ENCODE results near the gene EPHA2.

DNA sequence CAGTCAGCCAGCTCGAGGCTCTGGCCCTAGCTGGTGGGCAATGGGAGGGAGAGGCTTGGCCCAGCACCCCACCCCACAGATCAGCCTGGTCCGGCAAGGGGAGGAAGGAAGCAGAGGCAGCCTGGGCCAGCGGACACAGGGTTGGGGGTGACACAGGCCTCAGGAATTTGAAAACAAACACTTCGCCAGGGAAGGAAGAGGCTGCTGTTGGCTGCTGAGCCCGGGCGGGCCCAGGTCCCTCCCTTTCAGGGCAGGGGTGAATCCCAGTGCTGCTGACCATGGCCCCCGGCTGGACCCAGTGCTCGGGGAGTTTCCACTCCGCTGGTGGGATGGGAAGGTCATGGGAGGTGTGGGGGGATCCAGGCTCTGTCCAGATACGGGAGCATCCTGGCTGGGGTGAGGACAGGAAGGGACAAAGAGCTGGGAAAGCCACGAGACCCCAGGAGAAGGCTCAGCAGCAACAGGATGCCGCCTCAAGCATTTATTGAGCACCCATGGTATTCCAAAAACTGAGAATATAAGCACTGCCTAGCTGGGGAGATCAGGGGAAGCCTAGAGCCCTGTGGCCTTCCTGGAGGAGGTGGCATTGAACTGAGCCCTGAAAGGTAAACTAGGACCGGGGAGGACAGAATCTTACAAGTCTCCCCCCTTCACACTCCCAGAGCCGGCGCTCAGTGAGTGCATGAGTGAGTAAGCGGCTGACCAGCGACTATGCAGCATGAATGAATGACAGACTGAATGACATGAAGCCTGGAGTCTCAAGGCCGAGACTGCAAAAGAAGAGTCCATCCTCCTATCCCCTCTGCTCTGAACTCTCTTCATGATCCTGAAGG lies 26.2 kb upstream of the EPHA2 start:
- TF ChIP-seq POLR2A (IDR thresholded peaks at IDR 0.05; ENCODE audit: extremely low read depth, insufficient read length) (no peak), MAX (IDR thresholded peaks at IDR 0.05; ENCODE audit: low read depth, low read length) (no peak), MYC (IDR thresholded peaks at IDR 0.05; ENCODE audit: low read depth, low read length) (no peak)
- TF ChIP-seq, protein P1, sequence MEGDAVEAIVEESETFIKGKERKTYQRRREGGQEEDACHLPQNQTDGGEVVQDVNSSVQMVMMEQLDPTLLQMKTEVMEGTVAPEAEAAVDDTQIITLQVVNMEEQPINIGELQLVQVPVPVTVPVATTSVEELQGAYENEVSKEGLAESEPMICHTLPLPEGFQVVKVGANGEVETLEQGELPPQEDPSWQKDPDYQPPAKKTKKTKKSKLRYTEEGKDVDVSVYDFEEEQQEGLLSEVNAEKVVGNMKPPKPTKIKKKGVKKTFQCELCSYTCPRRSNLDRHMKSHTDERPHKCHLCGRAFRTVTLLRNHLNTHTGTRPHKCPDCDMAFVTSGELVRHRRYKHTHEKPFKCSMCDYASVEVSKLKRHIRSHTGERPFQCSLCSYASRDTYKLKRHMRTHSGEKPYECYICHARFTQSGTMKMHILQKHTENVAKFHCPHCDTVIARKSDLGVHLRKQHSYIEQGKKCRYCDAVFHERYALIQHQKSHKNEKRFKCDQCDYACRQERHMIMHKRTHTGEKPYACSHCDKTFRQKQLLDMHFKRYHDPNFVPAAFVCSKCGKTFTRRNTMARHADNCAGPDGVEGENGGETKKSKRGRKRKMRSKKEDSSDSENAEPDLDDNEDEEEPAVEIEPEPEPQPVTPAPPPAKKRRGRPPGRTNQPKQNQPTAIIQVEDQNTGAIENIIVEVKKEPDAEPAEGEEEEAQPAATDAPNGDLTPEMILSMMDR (IDR thresholded peaks at IDR 0.05; ENCODE audit: low read depth, low read length), result no peak
